GM12874 (cell line): Measurements from ENCODE around the gene URGCP.

ENCODE experiments used
- CTCF ChIP-seq: IDR thresholded peaks from 2 replicates; pipeline ENCODE4 v1.5.1; 2011; ENCODE audit warnings: low read depth, mild to moderate bottlenecking, control low read depth, low read length, moderate library complexity; ENCODE audit not compliant: insufficient read depth

URGCP gene

DNA sequence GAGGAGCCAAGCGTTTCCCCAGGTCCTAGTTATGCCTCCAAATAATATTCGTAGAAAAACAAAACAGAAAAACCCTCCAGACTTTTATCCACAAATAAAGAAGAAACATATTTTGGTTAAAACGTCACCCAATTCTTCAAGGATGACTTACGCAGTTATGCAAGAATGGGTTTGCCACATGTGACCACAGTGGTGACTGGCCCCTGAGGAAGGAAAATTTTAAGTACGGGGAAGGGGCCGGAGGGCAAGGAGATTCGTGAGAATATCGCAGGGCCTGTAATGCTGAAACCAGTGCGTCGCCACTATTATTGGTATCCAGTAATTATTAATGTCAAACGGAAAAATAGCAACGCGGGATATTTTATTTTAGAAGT lies 36.5 kb downstream of the URGCP start:
- no peak for TF ChIP-seq CTCF

- TF ChIP-seq CTCF: no peak
Measured at GRCh38 chr7:43869006-43869866, 37.2 kb downstream of the URGCP start, which contains the start of gene MRPS24. Gene MRPS24, minus strand, starts transcription at chr7:43869517. Its CDS starts 22 bp downstream, at chr7:43869495.

GRCh38 chr7:43868681-43869005 lies 37.8 kb downstream of the URGCP start:
- no peak for TF ChIP-seq CTCF

DNA sequence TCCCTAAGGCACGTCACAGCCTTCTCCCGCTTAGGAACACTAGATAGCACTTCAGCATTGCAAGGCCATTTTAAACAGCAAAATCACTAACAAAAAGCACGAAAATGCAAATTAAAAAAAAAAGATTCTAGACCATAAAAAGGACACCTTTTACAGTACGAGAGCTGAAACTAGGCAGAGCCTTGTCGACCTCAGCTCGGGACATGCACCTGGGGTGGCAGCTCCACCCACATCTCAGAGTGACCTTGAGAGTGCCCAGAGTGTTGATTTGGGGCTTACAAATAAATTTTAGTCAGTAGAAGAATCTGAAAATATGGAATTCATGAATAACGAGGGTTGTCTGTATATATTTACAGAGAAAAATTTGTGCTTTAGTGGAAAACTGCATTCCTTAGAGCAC lies 38.2 kb downstream of the URGCP start:
- no peak for TF ChIP-seq CTCF

DNA sequence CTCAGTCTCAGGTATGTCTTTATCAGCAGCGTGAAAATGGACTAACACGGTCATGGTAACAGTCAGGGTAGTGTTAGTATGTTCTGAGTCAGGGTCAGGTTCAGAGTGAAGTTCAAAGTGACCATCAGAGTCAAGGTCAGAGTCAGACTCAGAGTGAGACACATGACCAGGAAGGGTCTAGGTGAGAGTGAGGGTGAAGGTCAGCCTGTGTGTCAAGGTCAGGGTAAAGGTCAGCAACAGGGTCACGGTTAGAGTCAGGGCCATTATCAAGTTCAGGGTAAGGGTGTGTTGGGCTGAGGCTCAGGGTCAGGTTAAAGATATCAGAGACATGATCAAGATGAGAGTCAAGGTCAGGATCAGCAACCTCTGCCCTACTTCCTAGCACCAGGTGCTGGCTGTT lies 41.1 kb downstream of the URGCP start:
- TF ChIP-seq CTCF: no peak

- no peak for TF ChIP-seq CTCF
Measured at GRCh38 chr7:43864126-43864525, 42.3 kb downstream of the URGCP start.

- TF ChIP-seq CTCF: no peak
Measured at GRCh38 chr7:43856996-43857395, 49.4 kb downstream of the URGCP start.
